IgD-negative memory B cell (primary cell): ENCODE data around the gene TNNC1. TPM values are rescaled to one million over a fixed set of nuclear protein-coding genes. Genes with fewer than 3 reads are reported as not detected.

ENCODE experiments used
- H3K27ac Mint-ChIP-seq, 3 donors: one replicate each; pipeline ENCODE4 v1.8.0; 2020 to 2022; ENCODE audit warnings: mild to moderate bottlenecking in 3 of 3, mixed read lengths in 3 of 3, moderate library complexity in 1 of 3
- H3K27me3 Mint-ChIP-seq: one replicate; pipeline ENCODE4 v1.8.0; 2021; ENCODE audit warnings: mixed read lengths
- H3K36me3 Mint-ChIP-seq: one replicate; pipeline ENCODE4 v1.8.0; 2020; ENCODE audit warnings: mild to moderate bottlenecking, mixed read lengths
- H3K4me1 Mint-ChIP-seq, 3 donors: one replicate each; pipeline ENCODE4 v1.8.0; 2020 to 2022; ENCODE audit warnings: mixed read lengths in 3 of 3, mild to moderate bottlenecking in 1 of 3
- H3K4me3 Mint-ChIP-seq, 4 donors: one replicate each; pipeline ENCODE4 v1.8.0; 2020 to 2022; ENCODE audit warnings: mild to moderate bottlenecking in 4 of 4, mixed read lengths in 4 of 4, moderate library complexity in 3 of 4
- H3K9me3 Mint-ChIP-seq, 3 donors: one replicate each; pipeline ENCODE4 v1.8.0; 2020 to 2021; ENCODE audit warnings: mixed read lengths in 3 of 3, mild to moderate bottlenecking in 1 of 3
- polyA plus RNA-seq: library from polyadenylated mRNA; unstranded; fragments of 300-500 nt; fragmentation: Illumina TruSeq; gene quantifications from one replicate; pipeline ENCODE4 v1.2.3, GENCODE V29; 2021

TNNC1 gene
- polyA plus RNA-seq, 1 donor from 2014 or later, result not detected

DNA sequence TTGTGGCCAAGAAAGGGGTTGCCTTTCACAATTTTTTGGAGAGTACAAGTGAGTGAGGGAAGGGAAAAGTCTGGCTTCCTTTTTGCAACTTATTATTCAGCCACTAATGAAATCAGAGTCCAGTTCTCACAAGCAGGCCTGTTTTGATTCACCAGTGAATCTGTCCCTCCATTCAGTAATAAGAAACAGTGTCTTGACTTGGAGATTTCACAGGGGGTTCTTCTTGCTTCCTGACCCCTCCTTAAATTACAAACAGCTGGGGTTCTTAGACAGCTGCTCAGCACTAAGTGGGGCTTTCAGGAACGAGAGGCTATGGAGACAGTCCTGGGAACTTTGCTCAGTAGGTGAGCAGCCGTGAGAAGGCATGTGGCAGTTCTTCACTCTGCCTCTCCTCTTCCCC is 33.5 kb downstream of the TNNC1 start:
- no peak overlapping the region for H3K4me3 Mint-ChIP-seq
- no peaks in the 10 kb centered on the region for H3K9me3 Mint-ChIP-seq
- no peak overlapping the region for H3K27ac Mint-ChIP-seq
- H3K4me1 Mint-ChIP-seq, result peaks cover 1 to 9% (median 6%) of the 10 kb centered on the region in 3 donors
- no peaks in the 10 kb centered on the region for H3K36me3 Mint-ChIP-seq
- no peaks in the 10 kb centered on the region for H3K27me3 Mint-ChIP-seq

DNA sequence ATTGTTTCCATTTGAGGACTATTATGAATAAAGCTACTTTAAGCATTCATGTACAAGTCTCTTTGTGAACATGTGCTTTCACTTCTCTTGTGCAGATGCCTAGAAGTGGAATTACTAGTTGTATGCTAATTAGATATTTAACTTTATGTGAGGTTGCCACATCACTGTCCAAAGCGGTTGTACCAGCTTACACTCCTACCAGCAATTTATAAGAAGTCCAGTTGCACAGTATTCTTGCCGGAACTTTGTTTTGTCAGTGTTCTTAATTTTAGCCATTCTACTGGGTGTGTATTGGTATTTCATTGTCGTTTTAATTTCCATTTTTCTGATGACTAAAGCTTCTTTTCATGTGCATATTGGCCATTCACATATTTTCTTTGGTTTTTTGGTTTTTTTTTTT is 38.0 kb downstream of the TNNC1 start:
- H3K4me3 Mint-ChIP-seq, result peak overlapping the region in 1 of 4 donors; percentile 11
- H3K9me3 Mint-ChIP-seq, result no peaks in the 10 kb centered on the region
- peaks cover 17 to 31% (median 24%) of the 10 kb centered on the region in 3 donors for H3K4me1 Mint-ChIP-seq
- H3K27ac Mint-ChIP-seq, result no peak overlapping the region
- peaks cover 1% of the 10 kb centered on the region for H3K36me3 Mint-ChIP-seq
- H3K27me3 Mint-ChIP-seq, result no peaks in the 10 kb centered on the region

- H3K27ac Mint-ChIP-seq, result peak overlapping the region; percentile 92 to 98 (median 92)
These were observed 45.4 kb downstream of the TNNC1 start for GRCh38 chr3:52408466-52408865.

GRCh38 chr3:52407779-52408178 is 46.1 kb downstream of the TNNC1 start:
- Mint-ChIP-seq H3K27ac (peak overlapping the region in 2 of 3 donors; percentile 39 to 92), H3K4me3 (peak overlapping the region in 3 of 4 donors; percentile 18 to 90 (median 68)), H3K4me1 (peaks cover 26 to 32% (median 31%) of the 10 kb centered on the region in 3 donors), H3K27me3 (no peaks in the 10 kb centered on the region), H3K9me3 (no peaks in the 10 kb centered on the region), H3K36me3 (peaks cover 9% of the 10 kb centered on the region)

More at GRCh38 chr3:52408466-52408865, 45.4 kb downstream of the TNNC1 start:
- Mint-ChIP-seq H3K36me3 (peaks cover 9% of the 10 kb centered on the region), H3K9me3 (no peaks in the 10 kb centered on the region), H3K4me3 (peak overlapping the region; percentile 83 to 99 (median 94)), H3K4me1 (peaks cover 26 to 35% (median 31%) of the 10 kb centered on the region in 3 donors), H3K27me3 (no peaks in the 10 kb centered on the region)

DNA sequence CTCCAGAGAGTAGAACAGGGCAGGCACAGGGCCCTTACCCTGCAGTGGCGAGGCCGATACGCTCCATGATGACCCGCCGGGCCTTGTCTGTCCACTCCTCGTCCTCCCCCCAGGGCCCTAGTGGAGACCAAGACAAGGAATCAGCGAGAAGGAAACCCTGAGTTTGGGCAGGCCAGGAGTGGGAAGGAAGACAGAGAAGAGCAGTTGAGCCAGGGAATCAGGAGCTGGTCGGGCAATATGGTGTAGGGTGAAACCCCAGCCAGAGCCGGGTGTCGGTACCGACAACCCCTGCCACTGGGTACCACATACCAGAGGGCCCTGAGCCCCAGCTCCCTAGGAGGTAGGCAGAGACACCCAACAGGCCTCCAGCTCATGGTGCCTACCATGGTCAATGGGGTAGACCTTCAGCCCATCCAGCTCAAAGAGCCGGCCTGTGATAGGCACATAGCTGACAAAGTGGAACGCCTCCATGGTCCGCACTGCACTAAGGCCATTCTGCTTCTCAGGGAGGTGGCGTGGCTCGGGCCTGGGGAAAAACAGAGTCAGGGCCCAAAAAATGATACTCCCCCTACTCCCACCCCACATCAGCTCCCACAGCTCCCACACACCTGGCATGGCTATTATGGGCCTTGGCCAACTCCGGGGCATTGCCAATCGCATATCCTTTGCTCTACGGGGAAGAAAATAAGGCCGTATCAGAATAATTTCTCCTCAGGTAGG is 46.9 kb downstream of the TNNC1 start:
- H3K9me3 Mint-ChIP-seq, result no peaks in the 10 kb centered on the region
- H3K36me3 Mint-ChIP-seq, result peaks cover 9% of the 10 kb centered on the region
- no peaks in the 10 kb centered on the region for H3K27me3 Mint-ChIP-seq
- peak overlapping the region in 2 of 4 donors; percentile 14 to 90 for H3K4me3 Mint-ChIP-seq
- H3K27ac Mint-ChIP-seq, result peak overlapping the region in 1 of 3 donors; percentile 74
- peaks cover 23 to 24% (median 24%) of the 10 kb centered on the region in 3 donors for H3K4me1 Mint-ChIP-seq

DNA sequence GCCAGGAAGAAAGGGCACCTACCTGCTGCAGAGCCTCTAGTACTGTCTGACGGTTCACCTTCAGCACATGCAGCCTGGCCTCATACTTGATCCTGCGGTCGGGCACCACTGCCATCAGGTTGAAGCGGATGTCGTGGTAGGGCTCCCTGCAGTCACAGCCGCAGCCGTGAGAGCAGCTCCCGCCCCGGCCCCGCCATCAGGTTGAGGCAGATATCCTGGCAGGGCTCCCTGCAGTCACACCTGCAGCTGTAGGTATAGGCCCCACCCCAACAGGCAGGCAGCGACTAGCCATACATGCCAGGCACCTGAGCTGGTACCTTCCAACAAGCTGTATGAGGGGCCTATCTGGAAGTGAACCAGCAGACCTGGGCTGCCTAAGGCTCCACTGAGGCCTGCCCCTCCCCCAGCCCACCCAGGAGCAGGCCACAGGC is 47.6 kb downstream of the TNNC1 start:
- peak overlapping the region in 1 of 3 donors; percentile 74 for H3K27ac Mint-ChIP-seq
- H3K36me3 Mint-ChIP-seq, result peaks cover 9% of the 10 kb centered on the region

DNA sequence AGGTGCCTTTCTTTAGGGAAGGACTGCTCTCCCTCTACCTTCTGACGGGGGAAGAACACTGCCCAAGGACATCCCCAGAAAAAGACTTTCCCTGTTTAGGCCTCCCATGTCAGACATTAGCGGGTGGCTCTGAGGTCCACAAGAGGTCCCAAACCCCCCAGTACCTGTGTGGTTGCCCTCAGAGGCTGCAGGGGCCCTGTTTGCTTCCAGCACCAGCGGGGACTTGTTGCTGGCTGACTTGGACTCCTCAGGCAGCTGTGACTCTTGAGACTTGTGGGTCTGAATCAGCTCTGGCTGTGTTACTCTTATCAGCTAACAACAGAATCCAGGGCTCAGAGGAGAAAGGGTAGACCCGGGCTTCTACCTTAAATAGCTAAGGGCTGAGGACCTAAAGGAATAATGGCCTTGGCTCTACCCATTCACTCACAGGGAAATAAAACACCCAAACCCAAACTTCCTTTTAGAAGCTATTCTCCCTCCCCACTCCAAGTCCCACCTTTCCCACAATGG is 48.2 kb downstream of the TNNC1 start:
- H3K4me1 Mint-ChIP-seq, result peaks cover 12 to 13% (median 12%) of the 10 kb centered on the region in 3 donors
- no peaks in the 10 kb centered on the region for H3K27me3 Mint-ChIP-seq
- no peak overlapping the region for H3K4me3 Mint-ChIP-seq
- H3K36me3 Mint-ChIP-seq, result peaks cover 9% of the 10 kb centered on the region
- H3K27ac Mint-ChIP-seq, result peak overlapping the region in 2 of 3 donors; percentile 71 to 74
- no peaks in the 10 kb centered on the region for H3K9me3 Mint-ChIP-seq

More for the DNA sequence above, 47.6 kb downstream of the TNNC1 start:
- Mint-ChIP-seq H3K9me3 (no peaks in the 10 kb centered on the region), H3K4me1 (peaks cover 17% of the 10 kb centered on the region in 3 donors), H3K27me3 (no peaks in the 10 kb centered on the region), H3K4me3 (no peak overlapping the region)

DNA sequence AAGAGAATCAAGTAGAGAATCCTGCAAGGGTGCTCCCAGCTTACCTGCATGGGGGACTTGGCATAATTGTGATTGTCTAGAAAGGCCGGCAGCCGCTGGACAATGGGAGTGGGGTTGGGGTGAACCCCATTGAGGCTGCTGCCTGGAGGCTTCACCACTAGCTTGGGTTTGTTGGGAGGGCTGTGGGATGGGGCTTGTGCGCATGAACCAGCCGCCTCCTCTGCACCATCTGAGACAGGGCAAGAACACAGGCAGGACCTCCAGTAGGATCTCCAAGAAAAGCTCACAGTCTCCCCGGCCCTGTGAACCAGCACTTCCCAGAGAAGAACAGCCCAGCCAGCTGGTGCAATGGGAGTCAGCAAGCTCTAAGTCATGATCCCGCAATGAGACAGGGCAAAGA is 48.8 kb downstream of the TNNC1 start:
- peaks cover 12 to 13% (median 12%) of the 10 kb centered on the region in 3 donors for H3K4me1 Mint-ChIP-seq
- H3K27ac Mint-ChIP-seq, result peak overlapping the region in 1 of 3 donors; percentile 71
- H3K4me3 Mint-ChIP-seq, result peak overlapping the region in 1 of 4 donors; percentile 62
- H3K9me3 Mint-ChIP-seq, result no peaks in the 10 kb centered on the region
- H3K36me3 Mint-ChIP-seq, result peaks cover 9% of the 10 kb centered on the region
- H3K27me3 Mint-ChIP-seq, result no peaks in the 10 kb centered on the region

- H3K27me3 Mint-ChIP-seq, result no peaks in the 10 kb centered on the region
- peaks cover 9% of the 10 kb centered on the region for H3K36me3 Mint-ChIP-seq
- H3K9me3 Mint-ChIP-seq, result no peaks in the 10 kb centered on the region
- peak overlapping the region in 1 of 3 donors; percentile 42 for H3K27ac Mint-ChIP-seq
- peaks cover 12 to 13% (median 12%) of the 10 kb centered on the region in 3 donors for H3K4me1 Mint-ChIP-seq
- H3K4me3 Mint-ChIP-seq, result peak overlapping the region in 1 of 4 donors; percentile 62
These were observed 49.5 kb downstream of the TNNC1 start for GRCh38 chr3:52404391-52404790.

- Mint-ChIP-seq H3K36me3 (peaks cover 9% of the 10 kb centered on the region), H3K4me3 (no peak overlapping the region), H3K27ac (peak overlapping the region in 1 of 3 donors; percentile 42), H3K27me3 (no peaks in the 10 kb centered on the region), H3K9me3 (no peaks in the 10 kb centered on the region), H3K4me1 (peaks cover 9 to 10% (median 10%) of the 10 kb centered on the region in 3 donors)
These were observed 49.9 kb downstream of the TNNC1 start for GRCh38 chr3:52403955-52404354.

- no peaks in the 10 kb centered on the region for H3K9me3 Mint-ChIP-seq
- no peak overlapping the region for H3K27ac Mint-ChIP-seq
- H3K36me3 Mint-ChIP-seq, result peaks cover 7% of the 10 kb centered on the region
- H3K27me3 Mint-ChIP-seq, result no peaks in the 10 kb centered on the region
- peaks cover 4% of the 10 kb centered on the region in 3 donors for H3K4me1 Mint-ChIP-seq
- H3K4me3 Mint-ChIP-seq, result no peak overlapping the region
These were observed 50.5 kb downstream of the TNNC1 start for GRCh38 chr3:52403271-52403841.

- H3K36me3 Mint-ChIP-seq, result peaks cover 7% of the 10 kb centered on the region
- H3K27ac Mint-ChIP-seq, result peak overlapping the region in 2 of 3 donors; percentile 62 to 79
- peaks cover 0 to 2% (median 0%) of the 10 kb centered on the region in 3 donors for H3K4me1 Mint-ChIP-seq
- no peaks in the 10 kb centered on the region for H3K9me3 Mint-ChIP-seq
- H3K27me3 Mint-ChIP-seq, result no peaks in the 10 kb centered on the region
- no peak overlapping the region for H3K4me3 Mint-ChIP-seq
These were observed 51.1 kb downstream of the TNNC1 start for GRCh38 chr3:52402706-52403270.

DNA sequence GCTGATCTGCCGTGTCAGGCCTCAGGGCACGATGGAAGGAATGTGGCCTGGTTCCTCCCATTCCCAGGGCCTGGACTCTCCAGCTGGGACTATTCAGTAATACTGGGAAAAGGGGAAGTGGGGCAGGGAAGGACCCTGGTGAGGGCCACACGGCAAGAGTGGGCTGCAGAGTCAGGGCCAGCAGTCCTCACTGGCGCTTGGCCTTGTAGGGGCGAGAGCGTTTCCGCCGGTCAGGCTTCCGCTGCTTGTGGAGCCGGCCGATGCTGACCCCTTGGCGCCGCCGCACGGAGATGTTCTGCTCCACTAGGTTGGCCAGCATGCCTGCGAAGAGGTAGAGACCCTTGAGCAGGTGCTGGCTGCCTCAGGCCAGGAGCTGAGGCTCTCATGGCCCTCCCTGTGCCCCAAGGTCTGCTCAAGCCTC is 51.7 kb downstream of the TNNC1 start:
- H3K27me3 Mint-ChIP-seq, result no peaks in the 10 kb centered on the region
- no peaks in the 10 kb centered on the region for H3K9me3 Mint-ChIP-seq
- H3K27ac Mint-ChIP-seq, result peak overlapping the region in 1 of 3 donors; percentile 79
- H3K4me1 Mint-ChIP-seq, result peaks cover 0 to 2% (median 0%) of the 10 kb centered on the region in 3 donors
- no peak overlapping the region for H3K4me3 Mint-ChIP-seq
- H3K36me3 Mint-ChIP-seq, result peaks cover 7% of the 10 kb centered on the region

GRCh38 chr3:52401551-52401950 is 52.3 kb downstream of the TNNC1 start:
- peaks cover 0 to 2% (median 0%) of the 10 kb centered on the region in 3 donors for H3K4me1 Mint-ChIP-seq
- H3K27me3 Mint-ChIP-seq, result no peaks in the 10 kb centered on the region
- peak overlapping the region in 1 of 3 donors; percentile 64 for H3K27ac Mint-ChIP-seq
- peaks cover 7% of the 10 kb centered on the region for H3K36me3 Mint-ChIP-seq
- no peak overlapping the region for H3K4me3 Mint-ChIP-seq
- no peaks in the 10 kb centered on the region for H3K9me3 Mint-ChIP-seq
